ENCODE measurements around the gene WAPL. TPM values are rescaled to one million over a fixed set of nuclear protein-coding genes. Genes with fewer than 3 reads are reported as not detected.
A peak's percentile ranks its signal among the peaks of the same experiment; 100 is the strongest.

The WAPL gene
- total and polyA plus RNA-seq, 2 of the 13 experiments (the other 11 are each of a cell fraction or from before 2014, with no cell fraction given) = 13.2 to 43.5 TPM

GRCh38 chr10:86535132-86535882, 13.7 kb upstream of the WAPL start (continued):
- TF ChIP-seq, protein P1, sequence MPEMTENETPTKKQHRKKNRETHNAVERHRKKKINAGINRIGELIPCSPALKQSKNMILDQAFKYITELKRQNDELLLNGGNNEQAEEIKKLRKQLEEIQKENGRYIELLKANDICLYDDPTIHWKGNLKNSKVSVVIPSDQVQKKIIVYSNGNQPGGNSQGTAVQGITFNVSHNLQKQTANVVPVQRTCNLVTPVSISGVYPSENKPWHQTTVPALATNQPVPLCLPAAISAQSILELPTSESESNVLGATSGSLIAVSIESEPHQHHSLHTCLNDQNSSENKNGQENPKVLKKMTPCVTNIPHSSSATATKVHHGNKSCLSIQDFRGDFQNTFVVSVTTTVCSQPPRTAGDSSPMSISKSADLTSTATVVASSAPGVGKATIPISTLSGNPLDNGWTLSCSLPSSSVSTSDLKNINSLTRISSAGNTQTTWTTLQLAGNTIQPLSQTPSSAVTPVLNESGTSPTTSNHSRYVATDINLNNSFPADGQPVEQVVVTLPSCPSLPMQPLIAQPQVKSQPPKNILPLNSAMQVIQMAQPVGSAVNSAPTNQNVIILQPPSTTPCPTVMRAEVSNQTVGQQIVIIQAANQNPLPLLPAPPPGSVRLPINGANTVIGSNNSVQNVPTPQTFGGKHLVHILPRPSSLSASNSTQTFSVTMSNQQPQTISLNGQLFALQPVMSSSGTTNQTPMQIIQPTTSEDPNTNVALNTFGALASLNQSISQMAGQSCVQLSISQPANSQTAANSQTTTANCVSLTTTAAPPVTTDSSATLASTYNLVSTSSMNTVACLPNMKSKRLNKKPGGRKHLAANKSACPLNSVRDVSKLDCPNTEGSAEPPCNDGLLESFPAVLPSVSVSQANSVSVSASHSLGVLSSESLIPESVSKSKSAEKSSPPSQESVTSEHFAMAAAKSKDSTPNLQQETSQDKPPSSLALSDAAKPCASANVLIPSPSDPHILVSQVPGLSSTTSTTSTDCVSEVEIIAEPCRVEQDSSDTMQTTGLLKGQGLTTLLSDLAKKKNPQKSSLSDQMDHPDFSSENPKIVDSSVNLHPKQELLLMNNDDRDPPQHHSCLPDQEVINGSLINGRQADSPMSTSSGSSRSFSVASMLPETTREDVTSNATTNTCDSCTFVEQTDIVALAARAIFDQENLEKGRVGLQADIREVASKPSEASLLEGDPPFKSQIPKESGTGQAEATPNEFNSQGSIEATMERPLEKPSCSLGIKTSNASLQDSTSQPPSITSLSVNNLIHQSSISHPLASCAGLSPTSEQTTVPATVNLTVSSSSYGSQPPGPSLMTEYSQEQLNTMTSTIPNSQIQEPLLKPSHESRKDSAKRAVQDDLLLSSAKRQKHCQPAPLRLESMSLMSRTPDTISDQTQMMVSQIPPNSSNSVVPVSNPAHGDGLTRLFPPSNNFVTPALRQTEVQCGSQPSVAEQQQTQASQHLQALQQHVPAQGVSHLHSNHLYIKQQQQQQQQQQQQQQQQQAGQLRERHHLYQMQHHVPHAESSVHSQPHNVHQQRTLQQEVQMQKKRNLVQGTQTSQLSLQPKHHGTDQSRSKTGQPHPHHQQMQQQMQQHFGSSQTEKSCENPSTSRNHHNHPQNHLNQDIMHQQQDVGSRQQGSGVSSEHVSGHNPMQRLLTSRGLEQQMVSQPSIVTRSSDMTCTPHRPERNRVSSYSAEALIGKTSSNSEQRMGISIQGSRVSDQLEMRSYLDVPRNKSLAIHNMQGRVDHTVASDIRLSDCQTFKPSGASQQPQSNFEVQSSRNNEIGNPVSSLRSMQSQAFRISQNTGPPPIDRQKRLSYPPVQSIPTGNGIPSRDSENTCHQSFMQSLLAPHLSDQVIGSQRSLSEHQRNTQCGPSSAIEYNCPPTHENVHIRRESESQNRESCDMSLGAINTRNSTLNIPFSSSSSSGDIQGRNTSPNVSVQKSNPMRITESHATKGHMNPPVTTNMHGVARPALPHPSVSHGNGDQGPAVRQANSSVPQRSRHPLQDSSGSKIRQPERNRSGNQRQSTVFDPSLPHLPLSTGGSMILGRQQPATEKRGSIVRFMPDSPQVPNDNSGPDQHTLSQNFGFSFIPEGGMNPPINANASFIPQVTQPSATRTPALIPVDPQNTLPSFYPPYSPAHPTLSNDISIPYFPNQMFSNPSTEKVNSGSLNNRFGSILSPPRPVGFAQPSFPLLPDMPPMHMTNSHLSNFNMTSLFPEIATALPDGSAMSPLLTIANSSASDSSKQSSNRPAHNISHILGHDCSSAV (CRISPR knock-in tag; IDR thresholded peaks at IDR 0.05; ENCODE audit: borderline replicate concordance) = no peak
- TF ChIP-seq CENPT (CRISPR knock-in tag; IDR thresholded peaks at IDR 0.05; ENCODE audit: low read depth) (no peak), FOXA1 (IDR thresholded peaks at IDR 0.05) (no peak), FOXA1 (CRISPR knock-in tag; IDR thresholded peaks at IDR 0.05) (0 out of 2 replicates have a peak, but pooled peaks have one; percentile 8), NR2F6 (IDR thresholded peaks at IDR 0.05) (no peak), NR2F6 (CRISPR knock-in tag; IDR thresholded peaks at IDR 0.05) (peak; percentile 24; the same call in 1 of the 2 replicates), SRSF4 (IDR thresholded peaks at IDR 0.05; ENCODE audit: low read depth, low read length, poor library complexity, severe bottlenecking) (no peak), CREM (IDR thresholded peaks at IDR 0.05) (no peak), CREM (CRISPR knock-in tag; IDR thresholded peaks at IDR 0.05) (no peak), ZNF713 (CRISPR knock-in tag; IDR thresholded peaks at IDR 0.05) (no peak), ZSCAN30 (CRISPR knock-in tag; IDR thresholded peaks at IDR 0.05) (no peak), PRPF4 (IDR thresholded peaks at IDR 0.05; ENCODE audit: low read depth, low read length, poor library complexity, severe bottlenecking) (peak; percentile 67), ZKSCAN1 (IDR thresholded peaks at IDR 0.05; ENCODE audit: low read length) (no peak), KDM2A (CRISPR knock-in tag; IDR thresholded peaks at IDR 0.05; ENCODE audit: borderline replicate concordance, low read depth) (peak; percentile 52; the same call in 1 of the 2 replicates), ZNF562 (CRISPR knock-in tag; IDR thresholded peaks at IDR 0.05; ENCODE audit: borderline replicate concordance) (no peak), HOXA3 (CRISPR knock-in tag; IDR thresholded peaks at IDR 0.05) (peak; percentile 56; the same call in 1 of the 2 replicates), SP1 (IDR thresholded peaks at IDR 0.05) (no peak), SP1 (CRISPR knock-in tag; IDR thresholded peaks at IDR 0.05) (peak; percentile 40; the same call in 1 of the 2 replicates), ELF4 (CRISPR knock-in tag; IDR thresholded peaks at IDR 0.05; ENCODE audit: borderline replicate concordance) (no peak; the same call in 1 of the 2 replicates), SP4 (CRISPR knock-in tag; IDR thresholded peaks at IDR 0.05) (peak; percentile 67; the same call in 1 of the 2 replicates)
- TF ChIP-seq, protein P2, sequence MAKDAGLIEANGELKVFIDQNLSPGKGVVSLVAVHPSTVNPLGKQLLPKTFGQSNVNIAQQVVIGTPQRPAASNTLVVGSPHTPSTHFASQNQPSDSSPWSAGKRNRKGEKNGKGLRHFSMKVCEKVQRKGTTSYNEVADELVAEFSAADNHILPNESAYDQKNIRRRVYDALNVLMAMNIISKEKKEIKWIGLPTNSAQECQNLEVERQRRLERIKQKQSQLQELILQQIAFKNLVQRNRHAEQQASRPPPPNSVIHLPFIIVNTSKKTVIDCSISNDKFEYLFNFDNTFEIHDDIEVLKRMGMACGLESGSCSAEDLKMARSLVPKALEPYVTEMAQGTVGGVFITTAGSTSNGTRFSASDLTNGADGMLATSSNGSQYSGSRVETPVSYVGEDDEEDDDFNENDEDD (CRISPR knock-in tag; IDR thresholded peaks at IDR 0.05; ENCODE audit: borderline replicate concordance) = peak; percentile 39; the same call in 1 of the 2 replicates
